Caco-2 (cell line): ENCODE data around the gene PNPLA5. TPM values are rescaled to one million over a fixed set of nuclear protein-coding genes. Genes with fewer than 3 reads are reported as not detected.

Experiments
- BruUV-seq: library from RNA; stranded (reverse); fragments of 400-500 nt; replicated peaks from 2 replicates; lab custom pipeline; 2021; lab: Mats Ljungman, UMichigan
- CTCF ChIA-PET: fragments of 300-600 bp; sonication (Branson Sonifier 250); formaldehyde crosslinking; loops from one replicate; lab custom pipeline; 2022; ENCODE audit warnings: antibody characterized with exemption; lab: Charles Lee
- POLR2A ChIA-PET: fragments of 300-600 bp; sonication (Branson Sonifier 250); formaldehyde crosslinking; loops from one replicate; lab custom pipeline; 2022; ENCODE audit warnings: antibody characterized with exemption; lab: Charles Lee
- DNase-seq, 2 experiments: peaks; one replicate each; pipeline versions ENCODE4 v3.0.0 to v3.0.0-alpha.2; 2020 to 2022
- H3K27me3 ChIP-seq: replicated peaks from 2 replicates; pipeline ENCODE4 v1.6.0; 2011; ENCODE audit warnings: low read length; ENCODE audit not compliant: control insufficient read depth, insufficient read depth
- H3K36me3 ChIP-seq: 2 replicates; pipeline ENCODE4 v1.5.1; 2011; ENCODE audit warnings: low read length; ENCODE audit not compliant: control insufficient read depth, insufficient read depth
- H3K4me1 ChIP-seq: fragments of 250-450 bp; sonication (Bioruptor Pico); 2 replicates; pipeline ENCODE4 v1.5.1; 2020; ENCODE audit warnings: mild to moderate bottlenecking
- H3K4me3 ChIP-seq: 2 replicates; pipeline ENCODE4 v1.5.1; 2011; ENCODE audit warnings: low read depth, mild to moderate bottlenecking, control low read depth, low read length
- H3K9me3 ChIP-seq: fragments of 250-450 bp; sonication (Bioruptor Pico); 2 replicates; pipeline ENCODE4 v1.5.1; 2020; ENCODE audit warnings: mild to moderate bottlenecking, moderate library complexity
- H3K27ac Mint-ChIP-seq: one replicate; pipeline ENCODE4 v1.8.0; 2022; ENCODE audit warnings: mixed read lengths; ENCODE audit not compliant: unreplicated experiment
- H3K27me3 Mint-ChIP-seq: one replicate; pipeline ENCODE4 v1.8.0; 2022; ENCODE audit warnings: mixed read lengths; ENCODE audit not compliant: insufficient read depth, unreplicated experiment
- H3K36me3 Mint-ChIP-seq: one replicate; pipeline ENCODE4 v1.8.0; 2022; ENCODE audit warnings: mild to moderate bottlenecking, mixed read lengths; ENCODE audit not compliant: insufficient read depth, unreplicated experiment
- H3K4me1 Mint-ChIP-seq: one replicate; pipeline ENCODE4 v1.8.0; 2022; ENCODE audit warnings: low read depth, mixed read lengths; ENCODE audit not compliant: unreplicated experiment
- H3K4me3 Mint-ChIP-seq: one replicate; pipeline ENCODE4 v1.8.0; 2022; ENCODE audit warnings: mild to moderate bottlenecking, moderate library complexity, mixed read lengths; ENCODE audit not compliant: unreplicated experiment
- H3K9me3 Mint-ChIP-seq: one replicate; pipeline ENCODE4 v1.8.0; 2022; ENCODE audit warnings: mixed read lengths; ENCODE audit not compliant: unreplicated experiment
- intact Hi-C: fragments of 100-400 bp; cut with micrococcal nuclease; formaldehyde crosslinking; loops from one replicate; pipeline ENCODE4 v1.10.0; 2022; ENCODE audit not compliant: unreplicated experiment
- total RNA-seq: library from RNA; stranded (reverse); gene quantifications from 2 replicates; pipeline ENCODE4 v1.2.3, GENCODE V29; 2022
- TF ChIP-seq, protein P1 (sequence below), 2 experiments: fragments of 200-600 bp in 1 of 2; IDR thresholded peaks; 1 replicate in 1 of 2; 2 replicates in 1 of 2; pipeline versions ENCODE4 v1.5.1 to v1.8.0; 2011 to 2022; ENCODE audit warnings: antibody characterized with exemption in 1 of 2, control low read depth in 1 of 2, inconsistent platforms in 1 of 2, low read depth in 1 of 2, low read length in 1 of 2, mild to moderate bottlenecking in 1 of 2, moderate library complexity in 1 of 2; ENCODE audit not compliant: insufficient read depth in 1 of 2, severe bottlenecking in 1 of 2, unreplicated experiment in 1 of 2

The PNPLA5 gene
- total RNA-seq, 1 experiment from 2014 or later: not detected

DNA sequence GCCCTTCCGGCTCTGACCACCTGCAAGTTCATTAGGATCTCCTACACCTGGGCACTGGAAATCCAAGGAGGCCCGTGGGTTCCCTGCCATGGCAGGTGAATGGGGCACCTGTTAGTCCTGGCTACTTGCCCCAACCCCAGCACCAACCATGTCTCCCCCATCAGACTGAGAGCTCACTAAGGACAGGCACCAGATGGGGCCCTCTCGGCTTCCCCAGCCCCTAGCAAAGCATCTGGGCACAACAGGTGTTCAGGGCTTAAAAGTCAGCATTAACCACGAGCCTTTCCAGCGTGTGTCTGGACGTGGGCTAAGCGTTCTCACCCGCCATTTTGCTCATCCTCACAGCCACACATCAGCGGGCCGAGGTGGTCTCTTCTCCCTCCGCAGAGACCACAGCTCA is 31.7 kb downstream of the PNPLA5 start:
- no peak overlapping the region for H3K27ac Mint-ChIP-seq
- no peaks in the 10 kb centered on the region for H3K36me3 Mint-ChIP-seq
- peaks cover 2% of the 10 kb centered on the region for H3K27me3 Mint-ChIP-seq
- H3K4me1 Mint-ChIP-seq: no peaks in the 10 kb centered on the region
- TF ChIP-seq, protein P1, sequence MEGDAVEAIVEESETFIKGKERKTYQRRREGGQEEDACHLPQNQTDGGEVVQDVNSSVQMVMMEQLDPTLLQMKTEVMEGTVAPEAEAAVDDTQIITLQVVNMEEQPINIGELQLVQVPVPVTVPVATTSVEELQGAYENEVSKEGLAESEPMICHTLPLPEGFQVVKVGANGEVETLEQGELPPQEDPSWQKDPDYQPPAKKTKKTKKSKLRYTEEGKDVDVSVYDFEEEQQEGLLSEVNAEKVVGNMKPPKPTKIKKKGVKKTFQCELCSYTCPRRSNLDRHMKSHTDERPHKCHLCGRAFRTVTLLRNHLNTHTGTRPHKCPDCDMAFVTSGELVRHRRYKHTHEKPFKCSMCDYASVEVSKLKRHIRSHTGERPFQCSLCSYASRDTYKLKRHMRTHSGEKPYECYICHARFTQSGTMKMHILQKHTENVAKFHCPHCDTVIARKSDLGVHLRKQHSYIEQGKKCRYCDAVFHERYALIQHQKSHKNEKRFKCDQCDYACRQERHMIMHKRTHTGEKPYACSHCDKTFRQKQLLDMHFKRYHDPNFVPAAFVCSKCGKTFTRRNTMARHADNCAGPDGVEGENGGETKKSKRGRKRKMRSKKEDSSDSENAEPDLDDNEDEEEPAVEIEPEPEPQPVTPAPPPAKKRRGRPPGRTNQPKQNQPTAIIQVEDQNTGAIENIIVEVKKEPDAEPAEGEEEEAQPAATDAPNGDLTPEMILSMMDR (IDR thresholded peaks at IDR 0.05; ENCODE audit: insufficient read depth in 1 of 2, low read depth in 1 of 2, low read length in 1 of 2, severe bottlenecking in 1 of 2, unreplicated experiment in 1 of 2): no peak
- DNase-seq: peak in 1 of 2 experiments; percentile 10
- no peak overlapping the region for H3K4me3 Mint-ChIP-seq
- Histone ChIP-seq H3K36me3 (no peaks in the 10 kb centered on the region), H3K9me3 (no peaks in the 10 kb centered on the region), H3K4me3 (no peak overlapping the region), H3K27me3 (no peaks in the 10 kb centered on the region), H3K4me1 (no peaks in the 10 kb centered on the region)
- CTCF ChIA-PET: no interaction called here
- POLR2A ChIA-PET: no interaction called here
- intact Hi-C loops: no loop called here
- BruUV-seq: no TSS peak
- peaks cover 11% of the 10 kb centered on the region for H3K9me3 Mint-ChIP-seq

DNA sequence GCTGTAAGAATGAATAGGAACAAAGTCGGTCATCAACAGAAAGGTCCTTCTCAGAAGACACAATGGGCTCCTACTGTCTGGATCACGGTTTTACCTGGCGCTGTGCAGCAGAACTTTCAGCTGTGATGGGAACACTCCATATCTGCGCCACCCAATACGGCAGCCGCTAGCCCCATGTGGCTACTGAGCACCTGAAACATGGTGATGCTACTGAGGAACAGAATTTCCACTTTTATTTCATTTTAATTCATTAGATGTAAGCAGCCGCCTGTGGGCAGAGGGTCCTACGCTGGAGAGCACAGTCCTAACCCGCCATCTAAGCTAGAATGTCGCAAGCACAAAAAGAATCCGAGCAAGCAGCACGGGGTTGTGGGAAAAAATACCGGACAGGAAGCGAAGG is 32.2 kb downstream of the PNPLA5 start:
- Mint-ChIP-seq H3K36me3 (no peaks in the 10 kb centered on the region), H3K27me3 (peaks cover 2% of the 10 kb centered on the region), H3K27ac (no peak overlapping the region), H3K9me3 (peaks cover 11% of the 10 kb centered on the region), H3K4me3 (no peak overlapping the region), H3K4me1 (no peaks in the 10 kb centered on the region)
- H3K36me3 ChIP-seq: no peaks in the 10 kb centered on the region
- no peaks in the 10 kb centered on the region for H3K4me1 ChIP-seq
- TF ChIP-seq, protein P1 (IDR thresholded peaks at IDR 0.05; ENCODE audit: insufficient read depth in 1 of 2, low read depth in 1 of 2, low read length in 1 of 2, severe bottlenecking in 1 of 2, unreplicated experiment in 1 of 2): no peak
- H3K27me3 ChIP-seq: no peaks in the 10 kb centered on the region
- CTCF ChIA-PET: no interaction called here
- no peaks in the 10 kb centered on the region for H3K9me3 ChIP-seq
- POLR2A ChIA-PET: no interaction called here
- no TSS peak for BruUV-seq
- no peak overlapping the region for H3K4me3 ChIP-seq
- no peak for DNase-seq
- intact Hi-C loops: no loop called here

DNA sequence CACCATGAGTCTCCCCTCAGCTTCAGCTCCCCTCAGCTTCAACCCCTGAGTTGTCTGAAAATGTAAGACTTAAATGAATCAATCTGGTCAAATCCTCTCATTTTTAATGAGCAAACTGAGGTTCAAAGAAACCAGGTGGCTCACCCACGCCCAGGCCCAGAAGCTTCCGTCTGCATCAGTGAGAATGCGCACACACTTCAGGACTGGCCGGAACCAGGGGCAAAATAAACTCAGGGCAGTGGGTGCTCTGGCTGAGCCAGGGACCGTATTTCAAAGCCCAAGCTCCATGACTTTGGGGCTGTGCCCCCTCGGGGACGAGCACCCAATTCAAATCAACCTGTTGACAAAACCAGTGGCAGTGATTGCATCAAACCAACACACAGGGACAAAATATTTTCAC is 32.6 kb downstream of the PNPLA5 start:
- Histone ChIP-seq H3K9me3 (no peaks in the 10 kb centered on the region), H3K27me3 (no peaks in the 10 kb centered on the region), H3K36me3 (no peaks in the 10 kb centered on the region), H3K4me3 (no peak overlapping the region), H3K4me1 (no peaks in the 10 kb centered on the region)
- Mint-ChIP-seq H3K27me3 (peaks cover 2% of the 10 kb centered on the region), H3K27ac (no peak overlapping the region), H3K36me3 (no peaks in the 10 kb centered on the region), H3K4me1 (no peaks in the 10 kb centered on the region), H3K9me3 (peaks cover 11% of the 10 kb centered on the region), H3K4me3 (no peak overlapping the region)
- CTCF ChIA-PET: no interaction called here
- no TSS peak for BruUV-seq
- POLR2A ChIA-PET: no interaction called here
- TF ChIP-seq, protein P1 (IDR thresholded peaks at IDR 0.05; ENCODE audit: insufficient read depth in 1 of 2, low read depth in 1 of 2, low read length in 1 of 2, severe bottlenecking in 1 of 2, unreplicated experiment in 1 of 2): no peak
- no peak for DNase-seq
- intact Hi-C loops: no loop called here
